Gastroesophageal sphincter (tissue), 3 donors: ENCODE measurements around the gene OXSR1.

ENCODE experiments used
- EP300 ChIP-seq: sonication (generic); formaldehyde crosslinking; IDR thresholded peaks from one replicate; pipeline ENCODE4 v1.6.1; 2017; ENCODE audit warnings: antibody characterized with exemption, mild to moderate bottlenecking
- TF ChIP-seq, protein P1 (sequence below), 4 experiments: fragments of 200-600 bp in 2 of 4; fragments of 450-650 bp in 2 of 4; sonication (generic) in 1 of 4; IDR thresholded peaks; one replicate each; pipeline ENCODE4 v1.5.1; 2017 to 2019; ENCODE audit warnings: antibody characterized with exemption in 4 of 4, mild to moderate bottlenecking in 2 of 4, moderate library complexity in 2 of 4

DNA sequence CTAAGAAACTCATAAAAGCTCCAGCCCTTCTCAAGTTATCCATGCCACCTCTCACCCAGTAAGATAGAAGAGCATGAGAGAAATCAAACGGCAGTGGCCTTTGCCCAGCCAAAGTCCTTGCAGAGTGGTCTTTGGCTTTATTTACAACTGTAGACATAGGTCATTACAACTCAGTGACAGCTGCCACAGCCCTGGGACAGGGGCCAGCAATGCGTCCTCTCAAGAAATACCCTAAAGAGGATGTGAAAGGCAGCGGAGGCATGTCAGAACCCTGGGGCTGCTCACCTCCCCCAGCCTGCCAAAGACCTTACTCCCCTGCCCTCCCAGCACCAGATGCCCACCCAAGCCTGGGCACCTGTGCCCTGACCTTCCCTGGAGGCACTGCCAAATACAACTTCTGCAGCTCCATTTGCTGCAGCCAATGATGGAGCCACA is 34.7 kb upstream of the OXSR1 start:
- TF ChIP-seq, protein P1, sequence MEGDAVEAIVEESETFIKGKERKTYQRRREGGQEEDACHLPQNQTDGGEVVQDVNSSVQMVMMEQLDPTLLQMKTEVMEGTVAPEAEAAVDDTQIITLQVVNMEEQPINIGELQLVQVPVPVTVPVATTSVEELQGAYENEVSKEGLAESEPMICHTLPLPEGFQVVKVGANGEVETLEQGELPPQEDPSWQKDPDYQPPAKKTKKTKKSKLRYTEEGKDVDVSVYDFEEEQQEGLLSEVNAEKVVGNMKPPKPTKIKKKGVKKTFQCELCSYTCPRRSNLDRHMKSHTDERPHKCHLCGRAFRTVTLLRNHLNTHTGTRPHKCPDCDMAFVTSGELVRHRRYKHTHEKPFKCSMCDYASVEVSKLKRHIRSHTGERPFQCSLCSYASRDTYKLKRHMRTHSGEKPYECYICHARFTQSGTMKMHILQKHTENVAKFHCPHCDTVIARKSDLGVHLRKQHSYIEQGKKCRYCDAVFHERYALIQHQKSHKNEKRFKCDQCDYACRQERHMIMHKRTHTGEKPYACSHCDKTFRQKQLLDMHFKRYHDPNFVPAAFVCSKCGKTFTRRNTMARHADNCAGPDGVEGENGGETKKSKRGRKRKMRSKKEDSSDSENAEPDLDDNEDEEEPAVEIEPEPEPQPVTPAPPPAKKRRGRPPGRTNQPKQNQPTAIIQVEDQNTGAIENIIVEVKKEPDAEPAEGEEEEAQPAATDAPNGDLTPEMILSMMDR (IDR thresholded peaks at IDR 0.05), result no peak
- TF ChIP-seq EP300, result no peak
